Activated T-helper 1 cell treated with anti-CD3 and anti-CD28 coated beads, Interleukin-12 subunit alpha, Interleukin-12 subunit beta, Interleukin-2, Interleukin-4 antibody, amounts not matched to agents 30 ng/mL and 10 ng/mL and 1 ng/mL, durations not matched to agents 14 hours and 24 hours and 36 hours (primary cell): ENCODE measurements around the gene PLEKHM2. TPM values are rescaled to one million over a fixed set of nuclear protein-coding genes. Genes with fewer than 3 reads are reported as not detected.
A peak's percentile ranks its signal among the peaks of the same experiment; 100 is the strongest.

ENCODE experiments used
- DNase-seq: peaks from one replicate; pipeline ENCODE4 v3.0.0; 2021; ENCODE audit warnings: low spot score
- H3K27ac Mint-ChIP-seq: one replicate; pipeline ENCODE4 v1.8.0; 2021; ENCODE audit warnings: mild to moderate bottlenecking, mixed read lengths
- H3K27me3 Mint-ChIP-seq: one replicate; pipeline ENCODE4 v1.8.0; 2022; ENCODE audit warnings: mild to moderate bottlenecking, moderate library complexity, mixed read lengths; ENCODE audit not compliant: insufficient read depth
- H3K36me3 Mint-ChIP-seq: one replicate; pipeline ENCODE4 v1.8.0; 2021; ENCODE audit warnings: low read depth, mixed read lengths
- H3K4me1 Mint-ChIP-seq: one replicate; pipeline ENCODE4 v1.8.0; 2021; ENCODE audit warnings: low read depth, mixed read lengths
- H3K4me3 Mint-ChIP-seq: one replicate; pipeline ENCODE4 v1.8.0; 2021; ENCODE audit warnings: mild to moderate bottlenecking, moderate library complexity, mixed read lengths
- H3K9me3 Mint-ChIP-seq: one replicate; pipeline ENCODE4 v1.8.0; 2021; ENCODE audit warnings: mixed read lengths
- intact Hi-C: fragments of 100-400 bp; cut with micrococcal nuclease; formaldehyde crosslinking; loops from one replicate; pipeline ENCODE4 v1.15.1; 2024
- total RNA-seq: library from RNA; stranded (reverse); gene quantifications from 2 replicates; pipeline ENCODE4 v1.2.3, GENCODE V29; 2022

Gene PLEKHM2
- total RNA-seq, 1 donor from 2014 or later, result 66.2 TPM

DNA sequence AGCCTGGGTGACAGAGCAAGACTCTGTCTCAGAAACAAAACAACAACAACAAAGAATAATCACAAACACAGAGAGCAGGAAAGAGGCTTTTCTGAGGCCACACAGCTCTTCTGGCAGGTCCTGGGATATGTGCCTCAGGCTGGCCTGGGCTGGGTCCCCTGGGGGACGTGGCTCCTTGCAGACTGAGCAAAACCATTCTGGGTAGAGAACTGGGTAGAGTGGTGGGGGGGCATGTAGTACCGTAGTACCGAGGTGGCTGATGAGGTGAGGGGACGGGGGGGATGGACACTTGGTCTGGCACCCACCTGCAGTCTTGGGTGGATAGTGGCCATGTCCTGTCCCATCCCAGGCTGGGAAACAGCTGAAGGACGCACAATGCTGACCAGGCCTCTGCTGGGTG lies 64.1 kb downstream of the PLEKHM2 start:
- Mint-ChIP-seq H3K9me3 (no peaks in the 10 kb centered on the region), H3K4me1 (no peaks in the 10 kb centered on the region), H3K27ac (no peak overlapping the region), H3K4me3 (no peak overlapping the region), H3K27me3 (peaks cover 5% of the 10 kb centered on the region), H3K36me3 (no peaks in the 10 kb centered on the region)
- intact Hi-C loops, result no loop called here
- DNase-seq, result no peak

DNA sequence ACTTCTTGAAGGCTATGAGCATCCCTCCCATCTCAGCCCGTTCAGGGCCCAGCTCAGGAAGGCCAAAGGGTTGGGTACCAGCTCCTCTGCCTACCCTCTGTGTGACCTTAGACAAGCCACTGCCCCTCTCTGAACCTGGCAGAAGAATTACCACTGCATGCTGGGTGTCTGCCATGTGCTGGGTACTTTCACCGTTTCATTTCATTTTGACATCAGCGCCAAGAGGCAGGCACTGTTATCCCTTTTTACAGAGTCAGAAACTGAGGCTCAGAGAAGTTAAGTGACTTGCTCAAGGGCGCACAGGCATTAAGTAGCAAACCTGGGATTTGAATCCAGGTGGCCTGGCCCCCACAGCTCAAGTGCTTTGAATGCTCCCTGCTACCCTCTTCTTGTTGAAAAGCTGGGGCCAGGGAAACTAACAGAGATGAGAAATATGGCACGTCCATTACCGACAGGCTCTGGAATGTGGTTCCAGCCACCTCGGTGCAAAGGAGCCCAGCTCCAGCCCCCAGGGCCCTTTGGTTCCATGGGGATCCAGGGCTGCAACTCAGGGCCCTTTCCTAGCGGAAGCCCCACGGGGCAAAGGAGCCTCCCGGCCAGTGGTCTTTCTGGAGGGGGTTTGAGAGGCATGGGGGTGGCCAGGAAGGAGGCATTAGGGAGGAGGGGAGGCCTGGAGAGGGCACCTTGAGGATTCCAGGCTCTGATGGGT lies 64.7 kb downstream of the PLEKHM2 start:
- Mint-ChIP-seq H3K27me3 (peaks cover 5% of the 10 kb centered on the region), H3K27ac (no peak overlapping the region), H3K4me3 (no peak overlapping the region), H3K4me1 (no peaks in the 10 kb centered on the region), H3K36me3 (no peaks in the 10 kb centered on the region), H3K9me3 (no peaks in the 10 kb centered on the region)
- no peak for DNase-seq
- intact Hi-C loops, result no loop called here

DNA sequence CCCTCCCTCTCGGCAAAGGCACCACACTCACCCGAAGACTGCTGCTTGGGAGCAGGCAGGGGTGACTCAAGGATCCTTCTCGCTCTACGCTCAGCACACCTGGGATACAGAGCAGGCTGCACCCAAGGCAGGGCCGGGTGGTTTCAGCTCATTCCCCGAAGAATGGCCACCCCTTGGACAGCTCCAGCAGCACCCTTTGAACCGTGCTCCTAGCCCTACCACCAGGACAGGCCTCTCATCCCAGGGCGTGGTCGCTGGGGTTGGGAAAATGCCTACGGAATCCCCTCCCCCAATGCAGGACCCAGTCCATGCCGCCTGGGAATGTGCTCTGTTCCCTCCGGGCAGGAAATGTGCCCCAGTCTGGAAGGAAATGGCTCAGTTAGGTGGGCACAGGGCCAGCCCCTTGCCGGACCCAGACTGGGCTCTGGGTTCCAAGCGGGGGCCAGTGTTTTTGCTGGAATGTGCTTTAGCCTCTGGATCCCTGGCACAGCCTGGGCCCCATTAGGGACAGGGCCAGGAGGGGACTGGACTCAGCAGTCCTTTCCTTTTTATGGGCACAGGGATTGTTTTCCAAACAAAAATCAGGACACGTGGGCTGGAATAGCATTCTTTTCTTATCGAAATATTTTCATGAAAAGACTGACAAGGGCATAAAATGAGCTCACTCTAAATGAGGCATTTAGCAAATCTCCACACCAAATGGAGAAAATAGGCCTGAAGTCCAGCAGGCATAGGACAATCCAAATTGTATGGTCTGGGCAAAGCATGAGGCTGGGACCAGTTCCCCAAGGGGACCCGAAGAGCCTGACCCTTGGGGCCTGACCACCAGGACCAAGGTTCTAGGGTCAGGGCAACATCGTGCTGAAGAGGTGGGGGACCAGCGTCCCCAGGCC lies 65.5 kb downstream of the PLEKHM2 start:
- peaks cover 5% of the 10 kb centered on the region for H3K27me3 Mint-ChIP-seq
- intact Hi-C loops, result no loop called here
- H3K9me3 Mint-ChIP-seq, result no peaks in the 10 kb centered on the region
- no peak overlapping the region for H3K27ac Mint-ChIP-seq
- H3K4me1 Mint-ChIP-seq, result no peaks in the 10 kb centered on the region
- H3K4me3 Mint-ChIP-seq, result no peak overlapping the region
- H3K36me3 Mint-ChIP-seq, result no peaks in the 10 kb centered on the region
- no peak for DNase-seq

DNA sequence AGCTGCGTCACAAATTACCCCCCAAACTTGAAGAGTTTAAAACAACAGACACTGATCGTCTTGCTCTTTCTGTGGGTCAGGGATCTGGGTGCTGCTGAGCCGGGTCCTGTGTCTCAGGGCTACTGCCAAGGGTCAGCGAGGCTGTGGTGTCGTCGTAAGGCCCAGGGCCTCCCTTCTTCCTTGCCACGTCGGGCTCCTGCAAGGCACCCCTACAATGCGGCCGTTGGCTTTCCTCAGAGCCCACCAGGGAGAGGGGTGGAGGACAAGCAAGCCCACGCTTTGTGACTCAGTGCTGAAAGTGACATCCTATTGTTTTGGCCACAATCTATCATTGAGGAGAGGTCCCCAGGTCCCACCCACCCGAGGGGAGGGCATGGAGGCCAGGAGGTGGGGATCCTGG lies 66.8 kb downstream of the PLEKHM2 start:
- Mint-ChIP-seq H3K9me3 (no peaks in the 10 kb centered on the region), H3K4me1 (no peaks in the 10 kb centered on the region)

DNA sequence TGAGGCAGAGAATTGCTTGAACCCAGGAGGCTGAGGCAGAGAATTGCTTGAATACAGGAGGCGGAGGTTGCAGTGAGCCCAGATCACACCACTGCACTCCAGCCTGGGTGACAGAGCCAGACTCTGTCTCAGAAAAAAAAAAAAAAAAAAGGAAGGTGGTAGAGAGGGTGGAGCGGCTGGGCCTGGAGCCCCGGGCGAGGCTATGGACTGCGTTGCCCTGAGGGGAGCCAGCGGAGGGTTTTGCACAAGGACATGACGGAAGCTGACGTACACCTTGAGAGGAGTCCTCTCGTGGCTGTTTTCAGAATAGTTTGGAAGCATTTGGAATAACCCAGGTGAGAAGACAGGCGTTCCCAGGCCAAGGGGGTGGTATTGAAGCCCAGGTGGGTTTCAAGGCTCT lies 67.6 kb downstream of the PLEKHM2 start:
- intact Hi-C loops, result no loop called here
- no peak for DNase-seq
- peaks cover 5% of the 10 kb centered on the region for H3K4me1 Mint-ChIP-seq
- H3K36me3 Mint-ChIP-seq, result no peaks in the 10 kb centered on the region
- H3K27me3 Mint-ChIP-seq, result peaks cover 19% of the 10 kb centered on the region
- no peak overlapping the region for H3K27ac Mint-ChIP-seq
- H3K4me3 Mint-ChIP-seq, result no peak overlapping the region
- no peaks in the 10 kb centered on the region for H3K9me3 Mint-ChIP-seq

More for the DNA sequence above, 66.8 kb downstream of the PLEKHM2 start:
- Mint-ChIP-seq H3K27me3 (peaks cover 12% of the 10 kb centered on the region), H3K4me3 (no peak overlapping the region), H3K27ac (no peak overlapping the region), H3K36me3 (no peaks in the 10 kb centered on the region)
- intact Hi-C loops, result no loop called here
- no peak for DNase-seq

DNA sequence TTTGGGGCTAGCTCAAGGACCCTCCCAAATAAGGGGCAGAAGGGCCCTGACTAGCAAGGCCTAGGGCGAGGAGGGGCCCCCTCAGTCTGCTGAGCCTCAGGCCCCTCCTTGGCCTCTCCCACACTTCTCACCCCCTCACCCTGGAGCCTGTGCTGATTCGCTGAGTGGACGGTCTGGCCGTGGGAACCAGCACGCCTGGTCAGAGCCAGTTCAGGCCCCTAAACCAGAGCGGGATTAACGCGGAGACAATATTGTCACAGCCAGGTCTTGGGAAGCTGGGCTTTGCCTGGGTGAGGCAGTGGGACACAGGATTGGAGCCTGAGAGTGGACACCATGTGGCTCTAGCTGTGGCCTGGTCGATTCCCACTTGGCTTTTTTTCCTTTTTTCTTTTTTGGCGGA lies 69.7 kb downstream of the PLEKHM2 start:
- Mint-ChIP-seq H3K27ac (no peak overlapping the region), H3K4me1 (peaks cover 5% of the 10 kb centered on the region), H3K9me3 (no peaks in the 10 kb centered on the region), H3K36me3 (no peaks in the 10 kb centered on the region), H3K27me3 (peaks cover 30% of the 10 kb centered on the region), H3K4me3 (no peak overlapping the region)
- DNase-seq, result no peak
- intact Hi-C loops, result no loop called here

DNA sequence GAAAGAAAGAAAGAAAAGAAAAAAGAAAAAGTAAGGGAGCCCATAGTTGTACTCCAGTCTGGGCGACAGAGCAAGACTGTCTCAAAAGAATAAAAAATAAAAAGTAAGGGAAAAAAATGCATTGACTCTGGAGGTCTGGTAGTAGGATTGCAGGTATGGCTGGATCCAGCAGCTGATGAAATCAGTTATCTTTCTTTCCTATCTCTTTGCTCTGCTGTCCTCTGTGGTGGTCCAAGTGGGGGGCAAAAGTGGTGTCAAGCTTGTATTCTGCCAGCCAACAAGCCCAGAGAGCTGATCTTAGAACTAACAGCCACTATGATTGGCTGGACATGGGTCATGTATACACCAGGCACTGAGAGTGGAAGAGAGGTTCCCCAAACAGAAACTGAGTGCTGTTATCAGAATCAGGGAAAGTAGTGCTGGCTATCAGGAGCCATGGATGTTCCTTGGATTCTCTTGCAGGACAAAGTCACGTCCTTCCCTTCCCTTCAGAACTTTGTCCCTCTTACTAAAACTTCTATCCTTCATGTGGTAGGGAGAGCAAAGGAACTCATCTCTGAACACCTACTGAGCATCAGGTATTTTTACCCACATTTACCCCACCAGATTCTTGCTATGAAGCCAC lies 71.0 kb downstream of the PLEKHM2 start:
- Mint-ChIP-seq H3K36me3 (no peaks in the 10 kb centered on the region), H3K9me3 (no peaks in the 10 kb centered on the region), H3K27ac (no peak overlapping the region), H3K4me1 (peaks cover 5% of the 10 kb centered on the region), H3K27me3 (peaks cover 38% of the 10 kb centered on the region), H3K4me3 (no peak overlapping the region)
- intact Hi-C loops, result no loop called here
- DNase-seq, result no peak

DNA sequence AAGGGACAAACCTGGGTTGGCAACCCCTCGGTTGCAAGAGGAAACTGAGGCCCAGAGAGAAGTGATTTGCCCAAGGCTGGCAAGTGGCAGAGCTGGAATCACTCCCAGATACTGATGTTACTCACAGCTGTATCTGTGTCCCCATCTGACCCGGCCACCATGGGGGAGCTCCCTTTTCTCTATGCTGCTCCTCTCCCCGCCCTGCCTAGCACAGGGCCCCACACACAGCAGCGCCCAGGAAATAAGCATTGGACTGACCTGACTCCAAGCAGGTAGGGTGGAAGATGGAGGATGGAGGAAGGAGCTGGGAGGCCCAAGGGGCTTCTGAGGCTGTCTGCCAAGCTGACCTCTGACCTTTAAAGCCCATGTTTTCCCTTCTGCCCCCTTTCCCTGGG lies 71.5 kb downstream of the PLEKHM2 start:
- peaks cover 5% of the 10 kb centered on the region for H3K4me1 Mint-ChIP-seq
- H3K27ac Mint-ChIP-seq, result no peak overlapping the region
- no peaks in the 10 kb centered on the region for H3K9me3 Mint-ChIP-seq
- DNase-seq, result no peak
- H3K36me3 Mint-ChIP-seq, result no peaks in the 10 kb centered on the region
- intact Hi-C loops, result no loop called here
- no peak overlapping the region for H3K4me3 Mint-ChIP-seq
- peaks cover 43% of the 10 kb centered on the region for H3K27me3 Mint-ChIP-seq

DNA sequence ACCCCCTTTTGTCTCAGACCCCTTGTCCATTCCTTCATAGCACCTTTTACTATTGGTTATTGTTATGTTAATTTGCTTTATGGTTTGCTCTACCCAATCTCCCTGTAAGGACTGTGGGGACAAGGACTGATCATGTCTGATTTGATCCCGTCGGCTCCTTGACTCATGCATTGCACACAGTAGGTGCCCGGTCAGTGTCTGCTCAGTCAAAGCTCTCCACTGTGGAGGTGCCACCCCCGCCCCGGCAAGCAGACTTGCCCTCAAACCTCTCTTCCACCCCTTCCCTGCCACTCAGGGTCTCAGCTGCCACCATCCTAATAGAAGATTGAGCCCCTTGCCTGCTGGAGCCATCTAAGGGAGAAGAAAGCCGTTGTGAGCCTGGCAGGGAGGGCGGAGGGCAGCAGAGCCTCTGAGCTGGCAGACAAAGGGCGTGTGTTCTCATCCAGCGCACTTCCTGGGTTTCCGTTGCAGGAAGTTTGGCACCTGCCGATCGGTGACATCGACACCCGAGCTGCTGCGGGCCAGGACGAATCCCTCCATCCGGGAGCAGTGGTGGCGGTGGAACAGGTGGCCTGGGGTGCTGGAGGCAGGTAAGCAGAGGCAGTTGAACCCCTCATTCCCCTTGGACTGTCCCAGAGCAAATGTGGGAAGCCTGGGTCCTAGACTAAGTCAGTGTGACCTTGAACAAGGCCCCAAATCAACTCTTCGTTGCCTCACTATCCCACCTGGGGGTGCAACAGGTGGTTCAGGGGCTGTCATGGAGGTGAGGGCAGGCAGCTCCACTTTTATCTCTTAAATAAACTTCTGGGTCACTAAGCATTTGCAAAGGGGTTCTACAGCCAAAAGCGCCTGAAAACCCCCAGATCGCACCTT lies 72.3 kb downstream of the PLEKHM2 start:
- DNase-seq, result no peak
- peaks cover 5% of the 10 kb centered on the region for H3K4me1 Mint-ChIP-seq
- no peak overlapping the region for H3K4me3 Mint-ChIP-seq
- H3K36me3 Mint-ChIP-seq, result no peaks in the 10 kb centered on the region
- H3K27me3 Mint-ChIP-seq, result peaks cover 47% of the 10 kb centered on the region
- no peak overlapping the region for H3K27ac Mint-ChIP-seq
- H3K9me3 Mint-ChIP-seq, result no peaks in the 10 kb centered on the region
- intact Hi-C loops, result no loop called here

DNA sequence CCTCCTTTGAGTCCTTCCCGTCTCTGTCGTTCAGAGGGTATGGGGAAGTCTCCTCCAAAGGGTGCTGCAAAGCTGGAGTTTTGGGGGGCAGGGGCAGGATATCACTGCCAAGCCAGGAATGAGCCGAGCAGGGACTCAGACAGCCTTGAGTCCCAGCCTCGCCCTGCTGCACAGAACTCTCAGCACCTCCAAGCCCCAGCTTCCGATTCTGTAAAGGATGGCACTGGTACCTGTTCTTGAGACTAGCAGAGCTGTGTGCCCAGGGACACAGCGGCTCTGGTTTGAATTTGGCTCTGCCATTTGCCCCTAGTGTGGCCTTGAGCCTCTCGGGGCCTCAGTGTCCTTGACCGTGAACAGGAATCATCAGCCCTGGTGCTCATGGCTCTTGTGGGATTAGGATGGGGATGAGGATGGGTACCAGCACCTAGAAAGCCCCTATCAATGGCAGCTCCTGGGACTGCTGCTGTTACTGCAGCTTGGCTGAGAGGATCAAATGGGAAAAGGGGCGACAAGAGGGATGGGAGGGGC lies 73.0 kb downstream of the PLEKHM2 start:
- H3K4me1 Mint-ChIP-seq, result peaks cover 5% of the 10 kb centered on the region
- no peaks in the 10 kb centered on the region for H3K9me3 Mint-ChIP-seq
- intact Hi-C loops, result no loop called here
- DNase-seq, result no peak
- no peaks in the 10 kb centered on the region for H3K36me3 Mint-ChIP-seq
- peaks cover 46% of the 10 kb centered on the region for H3K27me3 Mint-ChIP-seq
- H3K27ac Mint-ChIP-seq, result no peak overlapping the region
- no peak overlapping the region for H3K4me3 Mint-ChIP-seq

DNA sequence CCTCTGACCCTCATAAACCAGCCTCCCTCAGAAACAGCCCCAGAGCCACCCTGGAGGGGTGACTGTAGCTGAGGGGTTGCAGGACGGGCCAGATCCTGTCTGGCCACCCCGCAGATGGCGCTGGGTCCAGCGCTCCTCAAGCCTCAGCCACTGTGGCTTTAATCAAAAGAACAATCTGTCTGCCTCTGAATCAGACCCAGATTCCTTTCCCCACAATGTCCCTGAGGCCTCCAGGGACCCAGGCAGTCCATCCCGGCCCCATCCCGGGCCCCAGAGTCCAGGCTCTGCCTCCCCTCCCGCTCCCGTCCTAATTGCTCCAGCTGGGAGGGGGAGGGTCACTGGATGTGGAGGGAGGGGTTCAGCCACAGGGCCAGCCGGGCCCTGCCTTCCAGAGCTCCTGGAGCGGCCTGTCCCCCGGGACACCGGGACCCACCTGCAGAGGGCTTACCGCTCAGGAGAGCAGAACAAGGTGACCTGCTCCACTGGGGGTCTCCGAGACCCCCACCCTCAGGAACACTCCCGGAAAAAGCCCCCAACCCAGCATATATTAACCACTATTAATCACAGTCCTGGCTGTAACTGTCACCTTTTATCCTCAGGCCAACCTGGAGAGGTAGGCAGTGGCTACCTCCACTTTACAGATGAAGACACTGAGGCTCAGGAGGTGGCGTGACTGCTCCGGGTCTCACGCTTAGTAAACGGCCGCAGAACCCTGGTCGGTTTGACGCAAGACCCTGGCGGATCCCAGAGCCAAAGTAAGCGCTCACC lies 73.6 kb downstream of the PLEKHM2 start:
- H3K27me3 Mint-ChIP-seq, result peaks cover 47% of the 10 kb centered on the region
- intact Hi-C loops, result no loop called here
- no peaks in the 10 kb centered on the region for H3K9me3 Mint-ChIP-seq
- H3K27ac Mint-ChIP-seq, result no peak overlapping the region
- H3K4me1 Mint-ChIP-seq, result peaks cover 5% of the 10 kb centered on the region
- DNase-seq, result no peak
- H3K36me3 Mint-ChIP-seq, result no peaks in the 10 kb centered on the region
- H3K4me3 Mint-ChIP-seq, result peak overlapping the region; percentile 40
